Measurements from ENCODE around the gene FAM3C.

The FAM3C gene

GRCh38 chr7:121406944-121407343 lies 10.8 kb upstream of the FAM3C start:
- TF ChIP-seq CTCF (IDR thresholded peaks at IDR 0.05; ENCODE audit: low read length) (no peak), EZH2 (IDR thresholded peaks at IDR 0.05; ENCODE audit: borderline replicate concordance, low read length) (no peak)
- Histone ChIP-seq H3K4me1 (ENCODE audit: insufficient read depth, low read length, severe bottlenecking) (no peaks in the 10 kb centered on the region), H3K27ac (ENCODE audit: low read depth, low read length, poor library complexity, severe bottlenecking) (no peak overlapping the region), H3K36me3 (ENCODE audit: insufficient read depth, low read length) (no peaks in the 10 kb centered on the region), H3K4me3 (ENCODE audit: low read depth, low read length, poor library complexity, severe bottlenecking) (no peak overlapping the region), H3K9ac (ENCODE audit: low read length) (no peak overlapping the region), H3K27me3 (ENCODE audit: insufficient read depth, low read length) (no peaks in the 10 kb centered on the region), H3K79me2 (ENCODE audit: insufficient read depth, low read length) (no peaks in the 10 kb centered on the region), H3K4me2 (ENCODE audit: low read length) (no peak overlapping the region), H2AFZ (ENCODE audit: low read length) (no peak overlapping the region), H3K9me2 (ENCODE audit: low read depth, low read length) (no peaks in the 10 kb centered on the region), H3K9me3 (ENCODE audit: low read length) (no peaks in the 10 kb centered on the region), H3F3A (ENCODE audit: insufficient read depth, low read length) (no peaks in the 10 kb centered on the region), H4K20me1 (ENCODE audit: insufficient read depth, low read length) (no peaks in the 10 kb centered on the region)

GRCh38 chr7:121406461-121406860 lies 10.4 kb upstream of the FAM3C start:
- no peaks in the 10 kb centered on the region for H3K9me3 ChIP-seq (ENCODE audit: low read length)
- H3K27ac ChIP-seq (ENCODE audit: low read depth, low read length, poor library complexity, severe bottlenecking) = no peak overlapping the region
- H3K4me1 ChIP-seq (ENCODE audit: insufficient read depth, low read length, severe bottlenecking) = no peaks in the 10 kb centered on the region
- H3K9ac ChIP-seq (ENCODE audit: low read length) = no peak overlapping the region
- TF ChIP-seq CTCF (IDR thresholded peaks at IDR 0.05; ENCODE audit: low read length) (no peak), EZH2 (IDR thresholded peaks at IDR 0.05; ENCODE audit: borderline replicate concordance, low read length) (no peak)
- no peaks in the 10 kb centered on the region for H4K20me1 ChIP-seq (ENCODE audit: insufficient read depth, low read length)
- H3F3A ChIP-seq (ENCODE audit: insufficient read depth, low read length) = no peaks in the 10 kb centered on the region
- no peaks in the 10 kb centered on the region for H3K79me2 ChIP-seq (ENCODE audit: insufficient read depth, low read length)
- no peaks in the 10 kb centered on the region for H3K9me2 ChIP-seq (ENCODE audit: low read depth, low read length)
- H3K4me2 ChIP-seq (ENCODE audit: low read length) = no peak overlapping the region
- no peak overlapping the region for H3K4me3 ChIP-seq (ENCODE audit: low read depth, low read length, poor library complexity, severe bottlenecking)
- H2AFZ ChIP-seq (ENCODE audit: low read length) = no peak overlapping the region
- no peaks in the 10 kb centered on the region for H3K36me3 ChIP-seq (ENCODE audit: insufficient read depth, low read length)
- H3K27me3 ChIP-seq (ENCODE audit: insufficient read depth, low read length) = no peaks in the 10 kb centered on the region

DNA sequence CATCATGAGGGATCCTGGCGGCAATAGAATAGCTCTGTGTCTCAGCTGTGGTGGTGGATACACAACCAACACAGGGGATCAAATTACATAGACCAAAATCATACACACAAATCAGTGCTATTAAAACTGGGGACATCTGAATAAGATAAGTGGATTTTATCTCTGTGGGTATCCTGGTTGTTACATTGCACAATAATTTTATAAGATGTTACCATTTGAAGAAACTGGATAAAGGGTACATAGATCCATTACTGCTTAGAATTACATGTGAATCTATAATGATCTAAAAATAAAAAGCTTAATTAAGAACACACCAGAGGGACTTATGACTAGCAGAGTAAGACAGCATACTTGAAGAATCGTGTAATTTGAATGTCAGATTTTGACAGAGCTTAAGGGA lies 8.2 kb upstream of the FAM3C start:
- no peak overlapping the region for H3K4me2 ChIP-seq (ENCODE audit: low read length)
- no peak overlapping the region for H2AFZ ChIP-seq (ENCODE audit: low read length)
- no peaks in the 10 kb centered on the region for H3K9me2 ChIP-seq (ENCODE audit: low read depth, low read length)
- H3K27ac ChIP-seq (ENCODE audit: low read depth, low read length, poor library complexity, severe bottlenecking) = no peak overlapping the region
- H3K79me2 ChIP-seq (ENCODE audit: insufficient read depth, low read length) = no peaks in the 10 kb centered on the region
- H3K36me3 ChIP-seq (ENCODE audit: insufficient read depth, low read length) = no peaks in the 10 kb centered on the region
- H3K9ac ChIP-seq (ENCODE audit: low read length) = no peak overlapping the region
- H3K4me1 ChIP-seq (ENCODE audit: insufficient read depth, low read length, severe bottlenecking) = no peaks in the 10 kb centered on the region
- H3K4me3 ChIP-seq (ENCODE audit: low read depth, low read length, poor library complexity, severe bottlenecking) = no peak overlapping the region
- H3K27me3 ChIP-seq (ENCODE audit: insufficient read depth, low read length) = no peaks in the 10 kb centered on the region
- no peak for TF ChIP-seq CTCF (IDR thresholded peaks at IDR 0.05; ENCODE audit: low read length)
- TF ChIP-seq EZH2 (IDR thresholded peaks at IDR 0.05; ENCODE audit: borderline replicate concordance, low read length) = no peak
- no peaks in the 10 kb centered on the region for H3F3A ChIP-seq (ENCODE audit: insufficient read depth, low read length)
- no peaks in the 10 kb centered on the region for H3K9me3 ChIP-seq (ENCODE audit: low read length)
- H4K20me1 ChIP-seq (ENCODE audit: insufficient read depth, low read length) = no peaks in the 10 kb centered on the region

Measured in OCI-LY1 (cell line).